Hepatocyte (in vitro differentiated cells): ENCODE results near the gene RANGAP1. TPM values are rescaled to one million over a fixed set of nuclear protein-coding genes. Genes with fewer than 3 reads are reported as not detected.

ENCODE experiments used
- DNase-seq: peaks from one replicate; pipeline ENCODE4 v3.0.0-alpha.2; 2016; ENCODE audit warnings: low spot score
- H2AFZ ChIP-seq: fragments of 200-600 bp; sonication (generic); 2 replicates; pipeline ENCODE4 v1.6.0; 2016; ENCODE audit warnings: antibody characterized with exemption, mild to moderate bottlenecking
- H3K27ac ChIP-seq: fragments of 200-600 bp; sonication (generic); 2 replicates; pipeline ENCODE4 v1.5.1; 2016; ENCODE audit warnings: mild to moderate bottlenecking
- H3K27me3 ChIP-seq: fragments of 200-600 bp; sonication (generic); 2 replicates; pipeline ENCODE4 v1.6.1; 2016
- H3K36me3 ChIP-seq: fragments of 200-600 bp; sonication (generic); replicated peaks from 2 replicates; pipeline ENCODE4 v1.5.1; 2016; ENCODE audit warnings: low read depth; ENCODE audit not compliant: insufficient read depth
- H3K4me1 ChIP-seq: fragments of 200-600 bp; sonication (generic); 2 replicates; pipeline ENCODE4 v1.5.1; 2016; ENCODE audit warnings: mild to moderate bottlenecking, moderate library complexity; ENCODE audit not compliant: insufficient read depth
- H3K4me2 ChIP-seq: fragments of 200-600 bp; sonication (generic); 2 replicates; pipeline ENCODE4 v1.6.0; 2016
- H3K4me3 ChIP-seq: fragments of 200-600 bp; sonication (generic); 2 replicates; pipeline ENCODE4 v1.5.1; 2016; ENCODE audit warnings: mild to moderate bottlenecking
- H3K79me2 ChIP-seq: fragments of 200-600 bp; sonication (generic); 2 replicates; pipeline ENCODE4 v1.6.0; 2017; ENCODE audit warnings: mild to moderate bottlenecking
- H3K9me2 ChIP-seq: fragments of 200-600 bp; sonication (generic); replicated peaks from 2 replicates; pipeline ENCODE4 v1.6.0; 2017; ENCODE audit warnings: mild to moderate bottlenecking; ENCODE audit not compliant: insufficient read depth
- H3K9me3 ChIP-seq: fragments of 200-600 bp; sonication (generic); 2 replicates; pipeline ENCODE4 v1.5.1; 2016; ENCODE audit warnings: low read depth, mild to moderate bottlenecking
- H4K20me1 ChIP-seq: fragments of 200-600 bp; sonication (generic); 2 replicates; pipeline ENCODE4 v1.6.0; 2016; ENCODE audit warnings: mild to moderate bottlenecking; ENCODE audit not compliant: insufficient read depth, poor library complexity, severe bottlenecking
- CTCF ChIP-seq: fragments of 200-600 bp; sonication (generic); IDR thresholded peaks from 2 replicates; pipeline ENCODE4 v1.5.1; 2016; ENCODE audit warnings: antibody characterized with exemption, mild to moderate bottlenecking; ENCODE audit not compliant: poor library complexity
- EZH2 ChIP-seq: fragments of 200-600 bp; sonication (generic); IDR thresholded peaks from 2 replicates; pipeline ENCODE4 v1.6.1; 2016; ENCODE audit warnings: antibody characterized with exemption, mild to moderate bottlenecking, borderline replicate concordance
- EZH2phosphoT487 ChIP-seq: fragments of 200-600 bp; sonication (generic); IDR thresholded peaks from one replicate; pipeline ENCODE4 v1.6.1; 2018; ENCODE audit warnings: antibody characterized with exemption, mild to moderate bottlenecking, low read depth, moderate library complexity; ENCODE audit not compliant: unreplicated experiment, severe bottlenecking
- WGBS: methylation state at CpG from one replicate; pipeline ENCODE4 v1.1.6; 2016; ENCODE audit warnings: low lambda C conversion rate; ENCODE audit errors: missing lambda C conversion rate; 5-methylcytosine and 5-hydroxymethylcytosine counted together
- polyA plus RNA-seq: library from polyadenylated mRNA; unstranded; fragments of >200 nt; fragmentation: Nextera tagmentation; extraction: Ambion mirVana; gene quantifications from 2 replicates; pipeline ENCODE4 v1.2.1, GENCODE V29; 2016
- total RNA-seq: library from RNA; depleted of rRNA; stranded (reverse); fragments of >200 nt; gene quantifications from 2 replicates; pipeline ENCODE4 v1.2.3, GENCODE V29; 2014

The RANGAP1 gene
- total and polyA plus RNA-seq, 2 experiments from 2014 or later = 35.2 to 38.1 TPM

- no peak overlapping the region for H3K4me3 ChIP-seq
- H3K4me1 ChIP-seq = no peaks in the 10 kb centered on the region
- no peaks in the 10 kb centered on the region for H3K79me2 ChIP-seq
- no peak overlapping the region for H2AFZ ChIP-seq
- no peaks in the 10 kb centered on the region for H4K20me1 ChIP-seq
- DNase-seq = no peak
- no peaks in the 10 kb centered on the region for H3K9me3 ChIP-seq
- H3K9me2 ChIP-seq = no peaks in the 10 kb centered on the region
- no peak for TF ChIP-seq EZH2phosphoT487
- TF ChIP-seq EZH2 = no peak
- no peak for TF ChIP-seq CTCF
- H3K27me3 ChIP-seq = no peaks in the 10 kb centered on the region
- no peak overlapping the region for H3K27ac ChIP-seq
- no peak overlapping the region for H3K4me2 ChIP-seq
- no peaks in the 10 kb centered on the region for H3K36me3 ChIP-seq
- 81% methylated on average over 2 of the region's 2 CpGs for WGBS
Observed at GRCh38 chr22:41263704-41264103, 22.3 kb downstream of the RANGAP1 start.

GRCh38 chr22:41262250-41262765, 23.7 kb downstream of the RANGAP1 start:
- TF ChIP-seq EZH2 (no peak), EZH2phosphoT487 (no peak), CTCF (no peak)
- H3K36me3 ChIP-seq = no peaks in the 10 kb centered on the region
- no peaks in the 10 kb centered on the region for H4K20me1 ChIP-seq
- H2AFZ ChIP-seq = no peak overlapping the region
- no peaks in the 10 kb centered on the region for H3K4me1 ChIP-seq
- H3K4me3 ChIP-seq = no peak overlapping the region
- no peaks in the 10 kb centered on the region for H3K9me2 ChIP-seq
- no peak for DNase-seq
- no peaks in the 10 kb centered on the region for H3K27me3 ChIP-seq
- H3K27ac ChIP-seq = no peak overlapping the region
- no peak overlapping the region for H3K4me2 ChIP-seq
- 98% methylated on average over 15 of the region's 15 CpGs for WGBS
- H3K79me2 ChIP-seq = no peaks in the 10 kb centered on the region
- no peaks in the 10 kb centered on the region for H3K9me3 ChIP-seq

- no peaks in the 10 kb centered on the region for H3K36me3 ChIP-seq
- no peak overlapping the region for H3K4me3 ChIP-seq
- H3K4me1 ChIP-seq = no peaks in the 10 kb centered on the region
- no peaks in the 10 kb centered on the region for H3K79me2 ChIP-seq
- no peak for TF ChIP-seq CTCF
- no peak for TF ChIP-seq EZH2
- TF ChIP-seq EZH2phosphoT487 = no peak
- WGBS = 88% methylated on average over 12 of the region's 12 CpGs
- H3K27ac ChIP-seq = no peak overlapping the region
- DNase-seq = no peak
- H3K4me2 ChIP-seq = no peak overlapping the region
- no peaks in the 10 kb centered on the region for H3K9me2 ChIP-seq
- H4K20me1 ChIP-seq = no peaks in the 10 kb centered on the region
- no peak overlapping the region for H2AFZ ChIP-seq
- no peaks in the 10 kb centered on the region for H3K27me3 ChIP-seq
- H3K9me3 ChIP-seq = no peaks in the 10 kb centered on the region
Observed at GRCh38 chr22:41261541-41262249, 24.3 kb downstream of the RANGAP1 start.
